Endothelial cell of umbilical vein (primary cell): Measurements from ENCODE around the gene ZNF407. TPM values are rescaled to one million over a fixed set of nuclear protein-coding genes. Genes with fewer than 3 reads are reported as not detected.

Source experiments
- BruUV-seq: library from RNA; stranded (reverse); fragments of 400-500 nt; replicated peaks from 2 replicates; lab custom pipeline; 2021; lab: Mats Ljungman, UMichigan
- CTCF ChIA-PET: fragments of 300-600, 350-600 bp; sonication (Branson Sonifier 250); formaldehyde crosslinking; loops from one replicate; lab custom pipeline; 2021; ENCODE audit warnings: antibody characterized with exemption, inconsistent platforms; lab: Charles Lee
- POLR2A ChIA-PET: fragments of 300-600, 350-600 bp; sonication (Branson Sonifier 250); formaldehyde crosslinking; loops from one replicate; lab custom pipeline; 2021; ENCODE audit warnings: antibody characterized with exemption, inconsistent platforms; lab: Charles Lee
- DNase-seq: peaks from one replicate; pipeline ENCODE4 v3.0.0-alpha.2; 2011; ENCODE audit warnings: low read depth, low spot score
- FAIRE-seq: peaks from 2 replicates; lab custom pipeline; 2011; peaks lifted over from hg19 to GRCh38; lab: Jason Lieb, UNC
- H2AFZ ChIP-seq: 2 replicates; pipeline ENCODE4 v1.6.0; 2012; ENCODE audit warnings: low read depth, low read length, control low read depth, inconsistent platforms
- H3K27ac ChIP-seq: 2 replicates; pipeline ENCODE4 v1.5.1; 2011; ENCODE audit warnings: low read depth, mild to moderate bottlenecking, control low read depth, low read length, moderate library complexity; ENCODE audit not compliant: insufficient read depth
- H3K27me3 ChIP-seq, 2 experiments: 2 replicates each; pipeline versions ENCODE4 v1.6.0 to v1.6.1; 2011; ENCODE audit warnings: low read length in 2 of 2, mixed read lengths in 1 of 2; ENCODE audit not compliant: control insufficient read depth in 2 of 2, insufficient read depth in 2 of 2
- H3K36me3 ChIP-seq, 2 experiments: 2 replicates in 1 of 2; 3 replicates in 1 of 2; pipeline ENCODE4 v1.5.1; 2011; ENCODE audit warnings: low read length in 2 of 2, mild to moderate bottlenecking in 1 of 2, moderate library complexity in 1 of 2; ENCODE audit not compliant: control insufficient read depth in 2 of 2, insufficient read depth in 2 of 2; ENCODE audit errors: extremely low read depth in 1 of 2
- H3K4me1 ChIP-seq: 3 replicates; pipeline ENCODE4 v1.5.1; 2011; ENCODE audit warnings: mild to moderate bottlenecking, low read length; ENCODE audit not compliant: control insufficient read depth, insufficient read depth; ENCODE audit errors: extremely low read depth
- H3K4me2 ChIP-seq: 2 replicates; pipeline ENCODE4 v1.6.1; 2011; ENCODE audit warnings: low read length, control low read depth, mixed read lengths; ENCODE audit not compliant: insufficient read depth
- H3K4me3 ChIP-seq, 3 experiments: fragments of 200-600 bp in 1 of 3; sonication (generic), shearing (Covaris generic) in 1 of 3; replicated peaks in 1 of 3; 2 replicates each; pipeline ENCODE4 v1.5.1; 2011 to 2016; ENCODE audit warnings: control low read depth in 3 of 3, low read length in 3 of 3, mild to moderate bottlenecking in 2 of 3, inconsistent platforms in 1 of 3, low read depth in 1 of 3, moderate library complexity in 1 of 3; ENCODE audit not compliant: insufficient read depth in 1 of 3
- H3K79me2 ChIP-seq: 2 replicates; pipeline ENCODE4 v1.6.0; 2012; ENCODE audit warnings: low read length, inconsistent platforms; ENCODE audit not compliant: control insufficient read depth, insufficient read depth
- H3K9ac ChIP-seq: replicated peaks from 2 replicates; pipeline ENCODE3; 2011; ENCODE audit warnings: low read length, control low read depth; ENCODE audit not compliant: insufficient read depth; ENCODE audit errors: extremely low read depth
- H3K9me1 ChIP-seq: replicated peaks from 3 replicates; pipeline ENCODE4 v1.6.0; 2011; ENCODE audit warnings: mild to moderate bottlenecking, low read length; ENCODE audit not compliant: control insufficient read depth, insufficient read depth; ENCODE audit errors: extremely low read depth
- H3K9me3 ChIP-seq: replicated peaks from 2 replicates; pipeline ENCODE4 v1.5.1; 2012; ENCODE audit warnings: low read length, inconsistent platforms; ENCODE audit not compliant: control insufficient read depth, insufficient read depth
- H4K20me1 ChIP-seq: replicated peaks from 2 replicates; pipeline ENCODE3; 2011; ENCODE audit warnings: mild to moderate bottlenecking, low read length; ENCODE audit not compliant: control insufficient read depth, insufficient read depth; ENCODE audit errors: extremely low read depth
- EZH2 ChIP-seq: IDR thresholded peaks from 2 replicates; pipeline ENCODE4 v1.6.1; 2012; ENCODE audit warnings: borderline replicate concordance, low read depth, mild to moderate bottlenecking, moderate library complexity, low read length, inconsistent platforms; ENCODE audit not compliant: severe bottlenecking
- FOS ChIP-seq: IDR thresholded peaks from 2 replicates; pipeline ENCODE4 v1.6.1; 2011; ENCODE audit warnings: mild to moderate bottlenecking, low read length, moderate library complexity, borderline replicate concordance; ENCODE audit not compliant: insufficient read depth
- GATA2 ChIP-seq: IDR thresholded peaks from 2 replicates; pipeline ENCODE4 v1.7.0; 2011; ENCODE audit warnings: low read depth, mild to moderate bottlenecking, moderate library complexity, mixed read lengths, low read length; ENCODE audit not compliant: insufficient read length, insufficient read depth
- JUN ChIP-seq: IDR thresholded peaks from 2 replicates; pipeline ENCODE4 v1.6.1; 2011; ENCODE audit warnings: borderline replicate concordance, low read depth; ENCODE audit not compliant: insufficient read length, insufficient read depth
- MYC ChIP-seq: IDR thresholded peaks from one replicate; pipeline ENCODE4 v1.6.1; 2011; ENCODE audit warnings: mild to moderate bottlenecking, low read depth, low read length
- POLR2A ChIP-seq: IDR thresholded peaks from 2 replicates; pipeline ENCODE4 v1.6.1; 2012; ENCODE audit warnings: low read depth, mild to moderate bottlenecking, control low read depth, low read length
- POLR2AphosphoS5 ChIP-seq: IDR thresholded peaks from 2 replicates; pipeline ENCODE4 v1.6.1; 2012; ENCODE audit warnings: low read depth, mild to moderate bottlenecking, control low read depth, low read length, moderate library complexity; ENCODE audit not compliant: insufficient read depth
- dilution Hi-C: fragments of 300-500 bp; cut with MboI; formaldehyde crosslinking; loops from one replicate; pipeline ENCODE4 v1.15.0; 2019; ENCODE audit warnings: low sequenced_read_pairs; ENCODE audit not compliant: extremely low pct_ligation_motif_present
- intact Hi-C: fragments of 100-400 bp; cut with micrococcal nuclease; formaldehyde crosslinking; loops from one replicate; pipeline ENCODE4 v1.10.0; 2022
- polyA plus RNA-seq, 4 experiments: library from polyadenylated mRNA; depleted of rRNA in 3 of 4; stranded (reverse) in 3 of 4; unstranded in 1 of 4; fragments of >200 nt; gene quantifications; 2 replicates each; pipeline versions ENCODE4 v1.2.1 to v1.2.3, GENCODE V29; 2011 to 2012; ENCODE audit warnings: missing spikeins in 1 of 4
- total RNA-seq: library from RNA; stranded (reverse); gene quantifications from 2 replicates; pipeline ENCODE4 v1.2.3, GENCODE V29; 2021
- TF ChIP-seq, protein P1 (sequence below), 2 donors: IDR thresholded peaks; 1 replicate in 1 of 2; 2 replicates in 1 of 2; pipeline ENCODE4 v1.5.1; 2011; ENCODE audit warnings: low read length in 2 of 2, mild to moderate bottlenecking in 2 of 2, moderate library complexity in 2 of 2, control low read depth in 1 of 2, inconsistent platforms in 1 of 2, low read depth in 1 of 2; ENCODE audit not compliant: insufficient read depth in 1 of 2; ENCODE audit errors: extremely low read depth in 1 of 2
- TF ChIP-seq, protein P2 (sequence below): IDR thresholded peaks from 2 replicates; pipeline ENCODE4 v1.6.1; 2011; ENCODE audit not compliant: insufficient read depth, insufficient read length

The ZNF407 gene
- total and polyA plus RNA-seq, 2 donors (not counting 3 experiments of a cell fraction or from before 2014, with no cell fraction given): 3.8 to 20.1 TPM

- FAIRE-seq (no peak), DNase-seq (no peak)
- Histone ChIP-seq H4K20me1 (no peaks in the 10 kb centered on the region), H3K9me3 (no peaks in the 10 kb centered on the region), H3K4me1 (no peaks in the 10 kb centered on the region), H3K79me2 (no peaks in the 10 kb centered on the region), H3K4me2 (no peak overlapping the region), H3K4me3 (no peak overlapping the region), H3K27ac (no peak overlapping the region), H3K27me3 (no peaks in the 10 kb centered on the region), H3K9me1 (no peaks in the 10 kb centered on the region), H2AFZ (no peak overlapping the region), H3K9ac (no peak overlapping the region), H3K36me3 (no peaks in the 10 kb centered on the region)
- CTCF ChIA-PET: no interaction called here
- POLR2A ChIA-PET: no interaction called here
- TF ChIP-seq MYC: no peak
- no peak for TF ChIP-seq GATA2
- TF ChIP-seq FOS: no peak
- TF ChIP-seq POLR2AphosphoS5: no peak
- no peak for TF ChIP-seq EZH2
- TF ChIP-seq, protein P1, sequence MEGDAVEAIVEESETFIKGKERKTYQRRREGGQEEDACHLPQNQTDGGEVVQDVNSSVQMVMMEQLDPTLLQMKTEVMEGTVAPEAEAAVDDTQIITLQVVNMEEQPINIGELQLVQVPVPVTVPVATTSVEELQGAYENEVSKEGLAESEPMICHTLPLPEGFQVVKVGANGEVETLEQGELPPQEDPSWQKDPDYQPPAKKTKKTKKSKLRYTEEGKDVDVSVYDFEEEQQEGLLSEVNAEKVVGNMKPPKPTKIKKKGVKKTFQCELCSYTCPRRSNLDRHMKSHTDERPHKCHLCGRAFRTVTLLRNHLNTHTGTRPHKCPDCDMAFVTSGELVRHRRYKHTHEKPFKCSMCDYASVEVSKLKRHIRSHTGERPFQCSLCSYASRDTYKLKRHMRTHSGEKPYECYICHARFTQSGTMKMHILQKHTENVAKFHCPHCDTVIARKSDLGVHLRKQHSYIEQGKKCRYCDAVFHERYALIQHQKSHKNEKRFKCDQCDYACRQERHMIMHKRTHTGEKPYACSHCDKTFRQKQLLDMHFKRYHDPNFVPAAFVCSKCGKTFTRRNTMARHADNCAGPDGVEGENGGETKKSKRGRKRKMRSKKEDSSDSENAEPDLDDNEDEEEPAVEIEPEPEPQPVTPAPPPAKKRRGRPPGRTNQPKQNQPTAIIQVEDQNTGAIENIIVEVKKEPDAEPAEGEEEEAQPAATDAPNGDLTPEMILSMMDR (IDR thresholded peaks at IDR 0.05; ENCODE audit: extremely low read depth in 1 of 2, insufficient read depth in 1 of 2, low read depth in 1 of 2, low read length in 2 of 2): no peak
- TF ChIP-seq POLR2A: no peak
- no peak for TF ChIP-seq JUN
- TF ChIP-seq, protein P2, sequence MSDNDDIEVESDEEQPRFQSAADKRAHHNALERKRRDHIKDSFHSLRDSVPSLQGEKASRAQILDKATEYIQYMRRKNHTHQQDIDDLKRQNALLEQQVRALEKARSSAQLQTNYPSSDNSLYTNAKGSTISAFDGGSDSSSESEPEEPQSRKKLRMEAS: no peak
- intact Hi-C loops (no loop called here), dilution Hi-C loops (no loop called here)
- no TSS peak for BruUV-seq
These were observed 489.7 kb downstream of the ZNF407 start for GRCh38 chr18:75087119-75088020.
